DND-41 (cell line): ENCODE results near the gene VWA8.
A peak's percentile ranks its signal among the peaks of the same experiment; 100 is the strongest.

Experiments used
- ATAC-seq: fragments of 200-7000 bp; cut with Tn5 transposase; 3 replicates; pipeline ENCODE4 v1.9.1; 2021; ENCODE audit warnings: low read depth; ENCODE audit not compliant: insufficient read depth
- DNase-seq: peaks from one replicate; pipeline ENCODE4 v3.0.0-alpha.2; 2020
- H2AFZ ChIP-seq: 2 replicates; pipeline ENCODE4 v1.6.0; 2012; ENCODE audit warnings: low read depth, low read length
- H3K27ac ChIP-seq: 2 replicates; pipeline ENCODE4 v1.5.1; 2012; ENCODE audit warnings: low read length, inconsistent platforms
- H3K27me3 ChIP-seq: fragments of 200-600 bp; sonication (generic); 2 replicates; pipeline ENCODE4 v1.6.0; 2012; ENCODE audit warnings: low read length, mild to moderate bottlenecking, inconsistent platforms; ENCODE audit not compliant: insufficient read depth, poor library complexity
- H3K36me3 ChIP-seq: 2 replicates; pipeline ENCODE4 v1.5.1; 2012; ENCODE audit warnings: low read length, inconsistent platforms; ENCODE audit not compliant: insufficient read depth
- H3K4me1 ChIP-seq: 2 replicates; pipeline ENCODE4 v1.5.1; 2012; ENCODE audit warnings: mild to moderate bottlenecking, low read length; ENCODE audit not compliant: insufficient read depth
- H3K4me2 ChIP-seq: 2 replicates; pipeline ENCODE4 v1.6.0; 2012; ENCODE audit warnings: mild to moderate bottlenecking, moderate library complexity, low read length, inconsistent platforms; ENCODE audit not compliant: insufficient read depth
- H3K4me3 ChIP-seq, 2 experiments: fragments of 200-600 bp in 1 of 2; shearing (Covaris generic) in 1 of 2; 2 replicates each; pipeline ENCODE4 v1.5.1; 2012 to 2016; ENCODE audit warnings: inconsistent platforms in 2 of 2, low read length in 2 of 2, mild to moderate bottlenecking in 2 of 2, low read depth in 1 of 2, moderate library complexity in 1 of 2
- H3K79me2 ChIP-seq: 2 replicates; pipeline ENCODE4 v1.6.0; 2012; ENCODE audit warnings: low read length, inconsistent platforms; ENCODE audit not compliant: insufficient read depth
- H3K9ac ChIP-seq: 2 replicates; pipeline ENCODE4 v1.6.0; 2012; ENCODE audit warnings: low read depth, mild to moderate bottlenecking, inconsistent platforms, low read length, moderate library complexity
- H3K9me3 ChIP-seq: 2 replicates; pipeline ENCODE4 v1.5.1; 2012; ENCODE audit warnings: low read length, moderate library complexity, mild to moderate bottlenecking, inconsistent platforms; ENCODE audit not compliant: insufficient read depth, severe bottlenecking
- H4K20me1 ChIP-seq: 2 replicates; pipeline ENCODE4 v1.6.0; 2012; ENCODE audit warnings: low read length; ENCODE audit not compliant: insufficient read depth
- CTCF ChIP-seq: IDR thresholded peaks from 2 replicates; pipeline ENCODE4 v1.5.1; 2012; ENCODE audit warnings: borderline replicate concordance, low read length, moderate library complexity, mild to moderate bottlenecking; ENCODE audit not compliant: poor library complexity, severe bottlenecking; ENCODE audit errors: extremely low read depth
- EZH2 ChIP-seq: IDR thresholded peaks from 3 replicates; pipeline ENCODE4 v1.6.1; 2012; ENCODE audit warnings: borderline replicate concordance, low read depth, mild to moderate bottlenecking, moderate library complexity, low read length, inconsistent platforms; ENCODE audit not compliant: severe bottlenecking

VWA8 gene

GRCh38 chr13:41917641-41918040, 43.3 kb downstream of the VWA8 start:
- H3K9ac ChIP-seq = no peak overlapping the region
- H3K79me2 ChIP-seq = peaks cover 26% of the 10 kb centered on the region
- peaks cover 21% of the 10 kb centered on the region; the same call in 1 of the 2 replicates for H4K20me1 ChIP-seq
- H2AFZ ChIP-seq = no peak overlapping the region
- H3K4me3 ChIP-seq = no peak overlapping the region
- no peak overlapping the region for H3K4me2 ChIP-seq
- H3K27me3 ChIP-seq = no peaks in the 10 kb centered on the region
- TF ChIP-seq CTCF (no peak), EZH2 (no peak)
- ATAC-seq (peak; percentile 41; the same call in 1 of the 3 replicates), DNase-seq (no peak)
- H3K36me3 ChIP-seq = no peaks in the 10 kb centered on the region
- H3K9me3 ChIP-seq = no peaks in the 10 kb centered on the region
- H3K4me1 ChIP-seq = peaks cover 6% of the 10 kb centered on the region; the same call in 1 of the 2 replicates
- H3K27ac ChIP-seq = no peak overlapping the region

DNA sequence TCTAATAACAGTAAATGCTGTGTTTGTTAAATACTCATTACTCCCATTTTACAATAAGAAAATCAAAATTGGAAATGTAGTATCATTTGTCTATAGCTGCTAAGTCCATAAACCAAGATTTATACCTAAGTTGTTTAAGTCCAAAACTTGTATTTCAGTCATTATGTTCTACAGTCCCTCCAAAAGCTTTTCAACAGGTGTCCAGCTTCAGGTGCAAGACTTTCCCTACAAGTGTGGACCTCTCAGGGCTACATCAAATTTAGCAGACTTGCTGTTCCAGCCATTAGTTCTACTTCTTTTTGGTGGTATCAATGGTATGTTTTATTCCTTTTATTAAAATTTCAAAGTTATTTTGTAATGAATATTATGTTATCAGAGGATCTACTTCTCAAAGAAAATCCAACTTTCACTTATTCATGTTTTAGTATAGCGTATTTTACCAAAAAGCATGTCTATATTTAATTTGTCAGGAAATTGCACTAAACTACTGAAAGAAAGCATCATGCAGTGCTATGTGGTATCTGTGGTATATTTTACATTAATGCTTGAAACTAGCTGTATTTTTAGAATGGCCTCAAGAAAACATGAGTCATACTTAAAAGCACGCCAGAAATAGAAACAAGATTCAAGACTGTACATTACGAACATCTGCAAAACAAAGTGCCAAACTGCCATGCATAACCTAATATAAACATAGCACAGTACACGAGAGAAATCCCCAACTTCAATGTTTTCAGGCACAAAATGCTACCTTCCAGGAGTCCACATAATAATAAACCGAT, 44.5 kb downstream of the VWA8 start:
- H3K9ac ChIP-seq = no peak overlapping the region
- no peak for TF ChIP-seq CTCF
- no peak for TF ChIP-seq EZH2
- H3K9me3 ChIP-seq = no peaks in the 10 kb centered on the region
- peak; percentile 84 for ATAC-seq
- no peaks in the 10 kb centered on the region for H3K27me3 ChIP-seq
- no peak overlapping the region for H3K4me2 ChIP-seq
- peaks cover 26% of the 10 kb centered on the region for H3K79me2 ChIP-seq
- H3K36me3 ChIP-seq = no peaks in the 10 kb centered on the region
- peaks cover 21% of the 10 kb centered on the region; the same call in 1 of the 2 replicates for H4K20me1 ChIP-seq
- H2AFZ ChIP-seq = no peak overlapping the region
- no peak overlapping the region for H3K27ac ChIP-seq
- peaks cover 6% of the 10 kb centered on the region; the same call in 1 of the 2 replicates for H3K4me1 ChIP-seq
- H3K4me3 ChIP-seq = no peak overlapping the region
- DNase-seq = no peak

GRCh38 chr13:41915081-41915480, 45.8 kb downstream of the VWA8 start:
- DNase-seq (no peak), ATAC-seq (no peak)
- Histone ChIP-seq H2AFZ (no peak overlapping the region), H3K4me1 (peaks cover 6% of the 10 kb centered on the region; the same call in 1 of the 2 replicates), H3K9me3 (no peaks in the 10 kb centered on the region), H3K27ac (no peak overlapping the region), H3K4me2 (no peak overlapping the region), H3K79me2 (peaks cover 25% of the 10 kb centered on the region), H3K4me3 (no peak overlapping the region), H4K20me1 (peaks cover 20% of the 10 kb centered on the region; the same call in 1 of the 2 replicates), H3K9ac (no peak overlapping the region), H3K36me3 (no peaks in the 10 kb centered on the region), H3K27me3 (no peaks in the 10 kb centered on the region)
- TF ChIP-seq CTCF (no peak), EZH2 (no peak)
